Measurements from ENCODE around the gene GIPC1. TPM values are rescaled to one million over a fixed set of nuclear protein-coding genes. Genes with fewer than 3 reads are reported as not detected.

GIPC1 gene
- total RNA-seq, 4 donors from 2014 or later, result 14.1 to 70.0 (median 36.3) TPM

- DNase-seq, result no peak
- peaks cover 0 to 11% of the 10 kb centered on the region in 2 donors for H3K4me1 ChIP-seq
- no peaks in the 10 kb centered on the region for H3K36me3 ChIP-seq
- intact Hi-C loops (cut with DNase I; ENCODE audit: low total_unique reads), result no loop called here
- H3K27me3 ChIP-seq, result no peaks in the 10 kb centered on the region
- no peak overlapping the region for H3K27ac ChIP-seq
- no peak overlapping the region for H3K4me3 ChIP-seq
- H3K9me3 ChIP-seq, result no peaks in the 10 kb centered on the region
- TF ChIP-seq POLR2A (IDR thresholded peaks at IDR 0.05), result no peak
- no peak for TF ChIP-seq CTCF (IDR thresholded peaks at IDR 0.05)
Observed at GRCh38 chr19:14441041-14441938, 54.6 kb downstream of the GIPC1 start.

- no peaks in the 10 kb centered on the region for H3K9me3 ChIP-seq
- H3K4me3 ChIP-seq, result no peak overlapping the region
- H3K27me3 ChIP-seq, result no peaks in the 10 kb centered on the region
- no peak for TF ChIP-seq CTCF (IDR thresholded peaks at IDR 0.05)
- TF ChIP-seq POLR2A (IDR thresholded peaks at IDR 0.05), result no peak
- no peaks in the 10 kb centered on the region for H3K36me3 ChIP-seq
- intact Hi-C loops (cut with DNase I; ENCODE audit: low total_unique reads), result no loop called here
- peaks cover 0 to 11% of the 10 kb centered on the region in 2 donors for H3K4me1 ChIP-seq
- no peak overlapping the region for H3K27ac ChIP-seq
- peak in 1 of 2 donors; percentile 31 for DNase-seq
Observed at GRCh38 chr19:14440049-14440448, 55.9 kb downstream of the GIPC1 start.

- intact Hi-C loops (cut with DNase I; ENCODE audit: low total_unique reads), result no loop called here
- no peaks in the 10 kb centered on the region for H3K36me3 ChIP-seq
- TF ChIP-seq POLR2A (IDR thresholded peaks at IDR 0.05) (no peak), CTCF (IDR thresholded peaks at IDR 0.05) (no peak)
Observed at GRCh38 chr19:14439014-14439413, 56.9 kb downstream of the GIPC1 start.

GRCh38 chr19:14437578-14438140 is 58.3 kb downstream of the GIPC1 start:
- no peak overlapping the region for H3K4me3 ChIP-seq
- no peaks in the 10 kb centered on the region for H3K27me3 ChIP-seq
- no peak overlapping the region for H3K27ac ChIP-seq
- no peaks in the 10 kb centered on the region for H3K9me3 ChIP-seq
- TF ChIP-seq CTCF (IDR thresholded peaks at IDR 0.05), result no peak
- TF ChIP-seq POLR2A (IDR thresholded peaks at IDR 0.05), result no peak
- DNase-seq, result no peak
- H3K36me3 ChIP-seq, result no peaks in the 10 kb centered on the region
- H3K4me1 ChIP-seq, result peaks cover 0 to 16% of the 10 kb centered on the region in 2 donors
- intact Hi-C loops (cut with DNase I; ENCODE audit: low total_unique reads), result no loop called here

More at GRCh38 chr19:14439014-14439413, 56.9 kb downstream of the GIPC1 start:
- H3K4me1 ChIP-seq, result peaks cover 0 to 16% of the 10 kb centered on the region in 2 donors
- no peaks in the 10 kb centered on the region for H3K27me3 ChIP-seq
- H3K4me3 ChIP-seq, result no peak overlapping the region
- H3K27ac ChIP-seq, result no peak overlapping the region
- no peaks in the 10 kb centered on the region for H3K9me3 ChIP-seq
- DNase-seq, result no peak
